DMS79 (cell line): ENCODE data around the gene MEF2C.

Source experiments
- DNase-seq: peaks from one replicate; lab custom pipeline; 2025; lab: John Stamatoyannopoulos, UW

Gene MEF2C

GRCh38 chr5:88756953-88757352 is 126.0 kb downstream of the MEF2C start:
- no peak for DNase-seq

DNA sequence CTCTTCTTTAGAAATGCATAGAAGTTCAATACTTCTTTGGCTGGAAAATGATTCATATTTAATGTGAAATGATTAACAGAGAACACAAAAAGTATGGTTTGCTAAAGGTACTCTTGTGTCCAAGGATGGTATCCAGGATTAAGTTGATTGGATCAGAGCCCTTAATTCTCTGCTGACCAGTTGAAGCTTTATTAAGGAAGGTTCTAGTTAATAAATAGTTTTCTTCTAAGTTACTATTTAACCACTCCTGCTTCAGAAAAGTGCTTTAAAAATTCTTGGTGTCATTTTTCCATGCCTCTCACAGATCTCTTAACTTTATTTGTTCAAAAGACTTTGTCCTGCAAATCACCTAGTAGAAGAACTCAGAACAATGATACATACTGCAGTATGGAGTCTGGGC is 134.3 kb downstream of the MEF2C start:
- DNase-seq = no peak

DNA sequence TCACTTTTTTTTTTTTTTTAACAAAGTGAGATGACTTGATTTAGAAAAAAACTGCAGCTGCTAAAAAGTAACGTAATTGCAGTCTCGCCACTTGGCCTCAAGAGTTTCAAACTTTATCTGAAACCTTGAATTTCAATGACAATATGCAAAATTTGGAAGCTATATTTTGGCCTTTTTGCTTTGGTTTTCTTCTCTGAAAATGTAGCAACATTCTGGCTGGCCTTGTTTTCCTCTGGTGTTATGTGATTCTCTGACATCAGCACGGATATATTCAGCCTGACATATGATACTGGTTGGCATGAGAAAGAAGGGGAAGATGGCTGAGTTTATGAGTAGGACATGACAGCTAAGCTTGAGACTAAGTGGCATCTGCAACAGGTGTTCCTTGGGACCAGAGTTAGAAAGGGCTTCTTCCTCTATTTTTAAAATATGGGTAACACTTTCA is 136.5 kb downstream of the MEF2C start:
- no peak for DNase-seq

- no peak for DNase-seq
Observed at GRCh38 chr5:88745093-88745696, 137.8 kb downstream of the MEF2C start.

- no peak for DNase-seq
Observed at GRCh38 chr5:88743231-88743834, 139.7 kb downstream of the MEF2C start.

DNA sequence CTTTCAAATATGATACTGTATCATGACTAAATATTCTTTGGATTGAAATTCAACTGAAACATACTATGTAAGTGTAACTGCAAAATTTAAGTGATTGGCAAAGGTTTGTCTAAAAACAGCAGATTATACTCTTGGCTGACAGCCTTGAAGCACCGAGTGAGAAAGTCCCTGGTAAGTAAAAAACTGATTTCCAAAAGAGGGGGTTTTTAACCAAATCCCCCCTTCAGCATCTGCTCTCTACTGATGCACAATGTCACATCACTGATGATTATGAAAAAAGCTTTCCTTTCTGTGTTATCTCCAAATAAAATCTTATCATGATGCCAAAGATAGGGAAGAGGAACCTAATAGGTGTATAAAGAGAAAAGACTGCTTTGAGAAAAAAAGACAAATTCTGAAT is 141.0 kb downstream of the MEF2C start:
- no peak for DNase-seq

DNA sequence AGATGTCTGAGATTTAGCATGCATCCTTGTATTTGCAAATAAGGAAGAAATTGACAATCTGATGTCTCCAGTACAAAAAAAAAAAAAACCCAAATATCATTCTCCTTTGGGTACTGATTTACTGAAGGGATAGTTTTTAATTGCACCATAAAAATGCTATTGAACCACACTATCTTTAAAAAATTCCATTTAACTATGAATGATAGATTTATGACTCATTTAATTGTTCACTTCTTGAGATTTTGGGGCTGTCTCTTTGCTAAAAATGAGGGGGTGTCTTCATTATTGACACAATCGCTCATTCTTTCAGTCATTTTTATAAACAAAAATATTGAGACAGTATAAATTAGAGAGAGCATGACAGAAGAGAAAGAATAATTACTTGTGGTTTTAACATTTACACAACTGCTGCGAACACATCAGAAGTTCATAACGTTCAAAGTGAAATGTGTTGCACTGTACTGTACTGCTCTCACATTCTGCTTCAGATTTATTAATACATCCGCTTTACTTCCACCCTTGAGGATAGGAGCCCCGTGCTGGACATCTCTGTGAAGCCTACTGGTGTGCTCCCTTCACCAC is 142.3 kb downstream of the MEF2C start:
- no peak for DNase-seq

- no peak for DNase-seq
Observed at GRCh38 chr5:88736494-88736893, 146.5 kb downstream of the MEF2C start.

DNA sequence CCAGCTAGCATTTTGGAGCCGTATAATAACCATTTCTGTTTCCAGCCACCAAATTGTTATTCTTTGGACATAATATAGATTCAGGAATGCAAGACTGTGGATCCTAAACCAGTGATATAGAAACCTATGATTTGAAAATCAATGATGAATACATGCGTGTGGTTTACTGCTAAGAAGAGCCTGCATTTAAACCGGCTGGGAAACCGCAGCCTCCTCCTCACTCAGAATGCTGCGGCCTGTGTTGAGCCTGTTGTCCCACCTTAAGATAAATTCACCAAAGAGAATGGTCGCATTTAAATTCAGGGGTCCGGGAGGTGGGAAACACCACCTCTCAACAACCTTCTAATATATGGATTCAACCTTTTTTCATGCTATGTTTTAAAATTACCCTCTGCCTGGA is 148.0 kb downstream of the MEF2C start:
- no peak for DNase-seq

DNA sequence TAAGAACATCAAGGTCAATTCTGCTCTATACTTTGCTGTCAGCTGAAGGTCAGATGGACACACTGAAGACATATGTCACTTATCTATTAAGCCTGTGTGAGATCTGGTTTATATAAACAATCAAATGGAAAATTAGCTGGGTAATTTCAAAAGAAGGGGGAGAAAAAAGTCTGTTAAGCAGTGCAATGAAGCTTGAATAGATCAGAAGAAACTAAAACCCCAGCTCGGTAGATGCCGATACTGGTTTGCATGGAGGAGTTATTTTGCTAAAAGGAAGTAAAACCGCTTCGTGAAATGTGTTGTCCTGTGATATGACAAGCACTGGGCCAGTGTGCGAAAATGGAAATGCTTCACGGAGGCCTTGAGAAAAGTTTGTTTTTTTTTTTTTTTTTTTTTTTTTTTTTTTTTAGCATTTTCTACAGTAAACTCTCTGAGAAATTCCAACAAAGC is 148.8 kb downstream of the MEF2C start:
- DNase-seq = no peak

DNA sequence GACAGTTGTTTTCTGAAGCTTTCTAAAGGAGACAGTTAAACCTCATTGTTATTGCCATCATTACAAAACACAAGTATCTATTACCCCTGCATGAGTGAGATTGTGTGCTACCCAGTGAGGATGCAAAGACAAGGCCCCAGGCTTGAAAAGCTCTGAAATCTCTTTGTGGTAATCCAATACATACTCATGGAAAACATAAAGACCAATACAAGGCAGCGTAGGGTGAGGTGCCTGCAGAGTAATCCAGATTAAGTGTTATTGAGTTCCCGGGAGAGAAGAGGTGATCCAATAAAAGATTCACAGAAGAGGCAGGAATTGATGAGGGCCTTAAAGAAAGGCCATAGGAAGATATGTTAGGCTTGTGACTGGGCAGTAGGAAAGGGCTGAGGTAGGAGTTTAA is 150.1 kb downstream of the MEF2C start:
- no peak for DNase-seq

- DNase-seq = no peak
Observed at GRCh38 chr5:88732181-88732633, 150.8 kb downstream of the MEF2C start.

DNA sequence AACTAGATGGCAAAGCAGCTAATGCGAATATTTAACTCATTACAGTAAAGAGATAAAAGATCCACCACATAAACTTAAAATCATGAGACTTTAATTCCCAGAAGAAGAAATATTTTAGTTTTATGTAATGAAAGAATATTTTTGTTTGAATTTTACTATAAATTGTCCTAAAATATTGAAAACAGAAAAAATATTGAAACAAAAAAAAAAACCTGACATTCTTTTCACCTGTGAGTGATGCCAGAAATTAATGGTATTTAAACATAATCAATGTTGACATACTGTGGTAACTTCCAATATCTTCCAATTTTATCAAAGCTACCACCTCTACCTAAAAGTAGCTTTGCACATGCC is 153.2 kb downstream of the MEF2C start:
- no peak for DNase-seq

DNA sequence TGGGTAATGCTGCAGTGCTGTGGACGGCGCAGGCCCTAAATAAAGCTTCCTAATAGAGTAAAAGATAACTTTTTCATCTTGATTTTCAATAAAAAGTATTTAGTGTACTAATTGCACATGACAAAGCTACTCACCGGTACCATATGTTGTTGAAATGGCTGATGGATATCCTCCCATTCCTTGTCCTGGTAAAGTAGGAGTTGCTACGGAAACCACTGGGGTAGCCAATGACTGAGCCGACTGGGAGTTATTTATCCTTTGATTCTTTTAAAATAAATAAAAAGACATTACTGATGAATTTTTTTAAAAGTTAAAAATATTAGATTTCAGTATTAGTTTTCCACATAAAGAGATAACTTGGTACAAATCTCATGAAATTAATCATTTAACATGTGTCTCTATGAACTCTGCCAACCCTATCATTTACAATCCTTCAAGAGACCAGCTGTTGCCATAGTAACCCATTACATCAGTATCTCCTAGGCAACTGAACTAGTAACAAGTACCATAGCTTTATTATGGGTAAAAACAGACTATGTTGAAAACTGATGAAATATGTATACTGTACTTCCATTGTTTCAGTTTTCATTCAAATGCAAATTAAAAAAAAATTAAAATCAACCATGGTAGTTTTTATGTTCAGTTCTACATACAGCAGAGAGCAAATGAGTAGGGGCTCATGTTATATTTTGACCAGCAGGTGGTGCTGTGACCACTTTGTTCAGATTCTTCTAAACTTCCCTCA is 153.7 kb downstream of the MEF2C start:
- no peak for DNase-seq

DNA sequence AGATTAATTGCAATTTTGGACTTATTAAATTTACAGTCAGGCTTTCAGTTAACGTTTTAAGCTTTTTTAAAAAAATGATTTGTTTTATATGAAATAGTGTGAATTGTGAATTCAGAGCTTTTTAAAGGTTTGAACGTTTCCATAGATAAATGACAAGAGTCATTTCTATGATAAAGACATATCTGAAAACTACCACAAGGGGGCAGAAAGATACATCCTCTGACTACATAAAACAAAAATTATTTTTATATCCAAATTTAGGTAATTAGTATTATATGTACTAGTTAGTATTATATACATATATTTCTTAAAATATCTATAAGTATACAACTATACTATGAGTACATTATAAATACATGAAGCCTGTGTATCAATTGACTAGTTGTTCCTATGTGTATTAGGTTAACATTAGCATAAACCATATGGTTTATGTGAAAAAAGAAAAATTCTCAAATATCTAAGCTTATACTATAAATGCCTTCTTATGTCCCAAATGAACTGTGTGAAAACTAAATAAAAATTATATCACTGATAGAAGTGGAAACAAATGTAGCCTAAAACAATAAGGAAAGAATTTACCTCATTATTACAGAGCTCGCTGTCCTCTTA is 155.2 kb downstream of the MEF2C start:
- no peak for DNase-seq

DNA sequence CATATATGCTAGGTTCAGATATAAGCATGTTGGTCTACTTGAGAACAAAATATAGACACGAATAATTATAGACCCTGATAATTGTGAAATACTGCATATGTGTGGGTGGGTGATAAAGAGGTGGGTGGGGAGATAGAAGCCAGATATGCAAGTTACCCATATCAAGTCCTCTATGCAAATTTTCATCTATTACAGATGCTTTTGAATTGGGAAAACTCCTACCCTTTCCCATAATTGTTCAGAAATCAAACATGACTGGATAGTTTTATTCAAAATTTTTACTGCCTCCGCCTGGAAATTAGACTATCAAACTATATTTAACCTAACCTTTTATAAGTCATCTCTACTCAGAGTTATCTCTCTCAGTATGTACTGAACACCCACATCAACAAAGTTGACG is 157.5 kb downstream of the MEF2C start:
- no peak for DNase-seq

- DNase-seq = no peak
Observed at GRCh38 chr5:88724201-88724600, 158.8 kb downstream of the MEF2C start.

DNA sequence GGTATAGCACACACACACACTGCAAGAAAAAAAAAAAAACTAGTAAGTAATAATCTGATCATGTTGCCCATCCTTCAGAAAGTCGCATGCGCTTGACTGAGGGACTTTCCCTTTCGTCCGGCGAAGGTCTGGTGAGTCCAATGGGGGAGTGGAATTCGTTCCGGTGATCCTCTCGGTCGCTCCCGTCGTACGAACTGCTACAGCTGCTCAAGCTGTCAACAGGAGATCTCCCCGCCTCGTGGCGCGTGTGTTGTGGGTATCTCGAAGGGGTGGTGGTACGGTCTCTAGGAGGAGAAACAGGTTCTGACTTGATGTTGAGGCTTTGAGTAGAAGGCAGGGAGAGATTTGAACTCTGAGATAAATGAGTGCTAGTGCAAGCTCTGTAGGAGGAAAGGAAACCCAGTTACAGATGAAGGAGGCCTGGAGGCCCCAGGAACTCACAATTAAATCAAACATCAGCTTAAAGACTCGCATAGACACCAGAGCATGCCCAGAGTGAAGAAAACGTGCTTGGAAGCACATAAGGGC is 160.4 kb downstream of the MEF2C start:
- DNase-seq = no peak

GRCh38 chr5:88719434-88719833 is 163.6 kb downstream of the MEF2C start:
- no peak for DNase-seq

GRCh38 chr5:88718736-88719135 is 164.2 kb downstream of the MEF2C start:
- no peak for DNase-seq

- DNase-seq = no peak
Observed at GRCh38 chr5:88716101-88716500, 166.9 kb downstream of the MEF2C start.

DNA sequence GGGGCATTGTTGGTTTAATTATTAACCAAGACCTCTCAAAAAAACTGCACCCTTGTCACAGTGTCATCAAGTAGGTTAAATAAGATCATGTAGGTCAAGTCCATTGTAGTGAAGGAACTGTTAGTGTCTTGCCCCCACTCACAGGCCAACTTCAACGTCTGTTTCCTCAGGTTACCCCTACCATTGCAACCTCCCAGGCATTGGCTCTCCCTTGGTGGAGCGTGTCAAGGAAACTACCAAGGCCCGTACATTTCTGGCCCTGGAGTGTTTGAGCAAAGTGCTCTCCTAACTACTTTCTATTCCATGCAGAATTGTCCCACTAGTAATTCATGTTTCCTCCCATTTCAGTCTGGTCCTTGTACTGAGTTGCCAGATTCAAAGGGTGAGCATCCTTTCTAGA is 167.5 kb downstream of the MEF2C start:
- DNase-seq = no peak
